Measurements from ENCODE around the gene MICALL1.
A peak's percentile ranks its signal among the peaks of the same experiment; 100 is the strongest.

The MICALL1 gene, protein sequence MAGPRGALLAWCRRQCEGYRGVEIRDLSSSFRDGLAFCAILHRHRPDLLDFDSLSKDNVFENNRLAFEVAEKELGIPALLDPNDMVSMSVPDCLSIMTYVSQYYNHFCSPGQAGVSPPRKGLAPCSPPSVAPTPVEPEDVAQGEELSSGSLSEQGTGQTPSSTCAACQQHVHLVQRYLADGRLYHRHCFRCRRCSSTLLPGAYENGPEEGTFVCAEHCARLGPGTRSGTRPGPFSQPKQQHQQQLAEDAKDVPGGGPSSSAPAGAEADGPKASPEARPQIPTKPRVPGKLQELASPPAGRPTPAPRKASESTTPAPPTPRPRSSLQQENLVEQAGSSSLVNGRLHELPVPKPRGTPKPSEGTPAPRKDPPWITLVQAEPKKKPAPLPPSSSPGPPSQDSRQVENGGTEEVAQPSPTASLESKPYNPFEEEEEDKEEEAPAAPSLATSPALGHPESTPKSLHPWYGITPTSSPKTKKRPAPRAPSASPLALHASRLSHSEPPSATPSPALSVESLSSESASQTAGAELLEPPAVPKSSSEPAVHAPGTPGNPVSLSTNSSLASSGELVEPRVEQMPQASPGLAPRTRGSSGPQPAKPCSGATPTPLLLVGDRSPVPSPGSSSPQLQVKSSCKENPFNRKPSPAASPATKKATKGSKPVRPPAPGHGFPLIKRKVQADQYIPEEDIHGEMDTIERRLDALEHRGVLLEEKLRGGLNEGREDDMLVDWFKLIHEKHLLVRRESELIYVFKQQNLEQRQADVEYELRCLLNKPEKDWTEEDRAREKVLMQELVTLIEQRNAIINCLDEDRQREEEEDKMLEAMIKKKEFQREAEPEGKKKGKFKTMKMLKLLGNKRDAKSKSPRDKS

DNA sequence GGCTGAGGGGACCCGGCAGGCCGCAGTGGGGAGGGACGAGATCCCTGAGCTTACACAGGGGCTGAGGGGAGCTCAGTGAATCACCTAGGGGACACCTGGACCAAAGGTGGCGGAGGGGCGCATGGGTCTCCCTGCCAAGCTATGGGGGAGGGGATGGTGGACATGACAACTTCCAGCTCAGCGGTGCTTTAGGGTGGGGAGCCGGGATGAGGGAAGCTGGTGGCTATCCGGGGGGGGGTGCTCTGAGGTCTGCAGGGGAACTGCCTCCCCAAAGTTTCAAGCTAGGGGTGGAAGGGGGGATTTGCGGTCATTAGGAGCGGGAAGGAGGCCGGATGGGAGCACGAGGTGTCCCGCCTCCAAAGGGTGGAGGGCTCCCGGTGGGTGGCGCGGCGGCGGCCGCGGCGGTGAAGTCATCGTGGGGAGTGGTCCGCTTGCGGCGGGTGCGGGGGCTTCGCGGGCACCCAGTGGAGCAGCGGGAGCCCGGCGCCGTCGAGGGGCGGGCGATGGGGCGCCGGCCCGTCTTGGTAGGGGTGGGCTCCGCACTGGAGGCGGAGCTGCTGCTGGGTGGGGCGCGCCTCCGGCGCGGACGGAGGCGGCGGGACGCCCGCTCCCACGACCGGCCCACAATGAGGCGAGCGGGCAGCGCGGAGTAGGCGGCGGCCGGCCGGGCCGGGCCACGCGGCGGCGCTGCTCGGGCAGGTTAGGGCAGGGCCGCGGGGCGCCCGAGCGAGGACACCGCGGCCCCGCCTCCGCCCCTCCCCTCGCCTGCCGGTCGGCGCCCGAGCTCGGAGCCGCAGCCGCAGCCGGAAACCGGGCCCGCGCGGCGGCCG is at the start of gene MICALL1:
TSS of gene MICALL1 (plus strand) at position 764 of the 830 bp plus-strand sequence. CDS start 126 bp downstream, outside the sequence.
- Mint-ChIP-seq H3K4me1 (ENCODE audit: low read depth) (peaks cover 21% of the 10 kb centered on the region), H3K36me3 (ENCODE audit: low read depth) (peaks cover 2% of the 10 kb centered on the region), H3K27me3 (ENCODE audit: low read depth) (no peaks in the 10 kb centered on the region), H3K9me3 (no peaks in the 10 kb centered on the region), H3K27ac (peak within 1 kb of the TSS; percentile 82), H3K4me3 (peak within 1 kb of the TSS; percentile 79)
- DNase-seq (ENCODE audit: low spot score): peak; percentile 75

GRCh38 chr22:37860796-37861421 is 45.2 kb upstream of the MICALL1 start:
- no peaks in the 10 kb centered on the region for H3K9me3 Mint-ChIP-seq
- H3K4me1 Mint-ChIP-seq (ENCODE audit: low read depth): peaks cover 6% of the 10 kb centered on the region
- no peak overlapping the region for H3K4me3 Mint-ChIP-seq
- peaks cover 64% of the 10 kb centered on the region for H3K36me3 Mint-ChIP-seq (ENCODE audit: low read depth)
- no peaks in the 10 kb centered on the region for H3K27me3 Mint-ChIP-seq (ENCODE audit: low read depth)
- DNase-seq (ENCODE audit: low spot score): no peak
- H3K27ac Mint-ChIP-seq: no peak overlapping the region

DNA sequence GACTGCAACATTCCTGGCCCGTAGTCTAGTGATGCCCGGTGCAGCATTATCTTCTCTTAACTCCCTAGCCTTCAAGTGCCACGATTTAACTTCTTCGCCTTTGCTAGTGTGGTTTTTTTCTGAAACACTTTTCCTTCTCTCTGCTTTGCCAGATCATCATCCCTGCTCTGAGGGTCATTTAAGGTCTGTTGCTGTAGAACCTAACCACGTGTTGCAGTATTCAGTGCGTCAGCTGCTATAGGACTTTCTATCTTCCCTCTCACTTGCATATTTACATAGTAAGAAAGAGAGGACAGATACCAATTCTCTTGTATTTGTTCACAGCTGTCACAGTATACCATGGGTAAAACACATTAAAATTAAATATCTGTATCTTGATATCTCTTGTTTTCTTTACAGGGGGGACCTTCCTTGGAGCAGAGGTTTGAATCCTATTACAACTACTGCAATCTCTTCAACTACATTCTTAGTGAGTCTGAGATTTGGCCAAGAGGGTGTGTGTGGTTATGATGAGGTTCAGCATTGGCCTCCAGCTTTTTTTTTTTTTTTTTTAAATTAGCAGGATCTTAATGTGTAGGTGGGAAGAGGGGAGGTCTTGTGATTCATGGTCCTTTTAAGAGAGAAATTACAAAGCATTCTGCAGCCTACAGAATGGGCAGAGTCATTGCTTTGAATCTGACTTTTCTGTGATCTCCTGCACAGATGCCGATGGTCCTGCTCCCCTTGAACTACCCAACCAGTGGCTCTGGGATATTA is 43.3 kb upstream of the MICALL1 start:
- H3K4me1 Mint-ChIP-seq (ENCODE audit: low read depth): peaks cover 6% of the 10 kb centered on the region
- H3K36me3 Mint-ChIP-seq (ENCODE audit: low read depth): peaks cover 60% of the 10 kb centered on the region
- H3K27me3 Mint-ChIP-seq (ENCODE audit: low read depth): no peaks in the 10 kb centered on the region
- no peak overlapping the region for H3K4me3 Mint-ChIP-seq
- H3K27ac Mint-ChIP-seq: no peak overlapping the region
- no peaks in the 10 kb centered on the region for H3K9me3 Mint-ChIP-seq
- DNase-seq (ENCODE audit: low spot score): no peak

- Mint-ChIP-seq H3K4me1 (ENCODE audit: low read depth) (peaks cover 3% of the 10 kb centered on the region), H3K4me3 (no peak overlapping the region), H3K27me3 (ENCODE audit: low read depth) (no peaks in the 10 kb centered on the region), H3K27ac (no peak overlapping the region), H3K9me3 (no peaks in the 10 kb centered on the region), H3K36me3 (ENCODE audit: low read depth) (peaks cover 60% of the 10 kb centered on the region)
- DNase-seq (ENCODE audit: low spot score): no peak
Measured at GRCh38 chr22:37865510-37865909, 40.6 kb upstream of the MICALL1 start.

- peaks cover 1% of the 10 kb centered on the region for H3K4me1 Mint-ChIP-seq (ENCODE audit: low read depth)
- DNase-seq (ENCODE audit: low spot score): no peak
- H3K27me3 Mint-ChIP-seq (ENCODE audit: low read depth): no peaks in the 10 kb centered on the region
- no peaks in the 10 kb centered on the region for H3K9me3 Mint-ChIP-seq
- peaks cover 49% of the 10 kb centered on the region for H3K36me3 Mint-ChIP-seq (ENCODE audit: low read depth)
- H3K27ac Mint-ChIP-seq: no peak overlapping the region
- no peak overlapping the region for H3K4me3 Mint-ChIP-seq
Measured at GRCh38 chr22:37870273-37870672, 35.8 kb upstream of the MICALL1 start.

DNA sequence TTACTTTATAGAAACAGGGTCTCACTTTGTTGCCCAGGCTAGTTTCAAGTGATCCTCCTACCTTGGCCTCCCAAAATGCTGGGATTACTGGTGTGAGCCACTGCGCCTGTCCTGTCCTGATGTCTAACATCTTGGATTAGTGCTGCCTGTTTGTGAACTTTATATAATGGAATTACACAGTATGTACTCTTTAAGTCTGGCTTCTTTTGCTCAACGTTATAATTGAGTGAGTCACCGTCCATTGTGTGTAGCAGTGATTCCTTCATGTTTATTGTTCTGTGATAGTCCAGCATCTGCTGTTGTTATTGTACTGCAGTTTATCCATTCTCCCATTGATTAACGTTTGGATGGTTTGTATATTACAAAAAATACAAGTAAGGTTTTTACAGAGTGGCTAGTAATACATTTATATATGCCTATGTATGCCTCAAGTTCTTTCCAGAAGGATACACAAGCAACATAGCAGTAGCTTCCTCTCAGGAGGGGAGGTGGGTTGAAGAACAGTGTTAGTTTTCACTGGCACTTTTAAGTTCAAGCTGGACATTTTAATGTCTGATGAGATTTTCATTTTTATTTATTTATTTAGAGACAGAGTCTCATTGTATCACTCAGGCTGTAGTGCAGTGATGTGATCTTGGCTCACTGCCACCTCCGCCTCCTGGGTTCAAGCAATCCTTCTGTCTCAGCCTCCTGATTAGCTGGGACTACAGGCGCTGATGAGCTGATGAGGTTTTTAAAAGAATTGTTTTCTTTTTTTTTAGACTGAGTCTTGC is 25.2 kb upstream of the MICALL1 start:
- Mint-ChIP-seq H3K27me3 (ENCODE audit: low read depth) (no peaks in the 10 kb centered on the region), H3K36me3 (ENCODE audit: low read depth) (peaks cover 52% of the 10 kb centered on the region), H3K4me1 (ENCODE audit: low read depth) (no peaks in the 10 kb centered on the region), H3K9me3 (no peaks in the 10 kb centered on the region), H3K4me3 (no peak overlapping the region), H3K27ac (no peak overlapping the region)
- no peak for DNase-seq (ENCODE audit: low spot score)

- DNase-seq (ENCODE audit: low spot score): no peak
- no peaks in the 10 kb centered on the region for H3K4me1 Mint-ChIP-seq (ENCODE audit: low read depth)
- no peaks in the 10 kb centered on the region for H3K27me3 Mint-ChIP-seq (ENCODE audit: low read depth)
- H3K9me3 Mint-ChIP-seq: no peaks in the 10 kb centered on the region
- H3K36me3 Mint-ChIP-seq (ENCODE audit: low read depth): peaks cover 45% of the 10 kb centered on the region
- no peak overlapping the region for H3K27ac Mint-ChIP-seq
- H3K4me3 Mint-ChIP-seq: no peak overlapping the region
Measured at GRCh38 chr22:37884420-37884819, 21.7 kb upstream of the MICALL1 start.

DNA sequence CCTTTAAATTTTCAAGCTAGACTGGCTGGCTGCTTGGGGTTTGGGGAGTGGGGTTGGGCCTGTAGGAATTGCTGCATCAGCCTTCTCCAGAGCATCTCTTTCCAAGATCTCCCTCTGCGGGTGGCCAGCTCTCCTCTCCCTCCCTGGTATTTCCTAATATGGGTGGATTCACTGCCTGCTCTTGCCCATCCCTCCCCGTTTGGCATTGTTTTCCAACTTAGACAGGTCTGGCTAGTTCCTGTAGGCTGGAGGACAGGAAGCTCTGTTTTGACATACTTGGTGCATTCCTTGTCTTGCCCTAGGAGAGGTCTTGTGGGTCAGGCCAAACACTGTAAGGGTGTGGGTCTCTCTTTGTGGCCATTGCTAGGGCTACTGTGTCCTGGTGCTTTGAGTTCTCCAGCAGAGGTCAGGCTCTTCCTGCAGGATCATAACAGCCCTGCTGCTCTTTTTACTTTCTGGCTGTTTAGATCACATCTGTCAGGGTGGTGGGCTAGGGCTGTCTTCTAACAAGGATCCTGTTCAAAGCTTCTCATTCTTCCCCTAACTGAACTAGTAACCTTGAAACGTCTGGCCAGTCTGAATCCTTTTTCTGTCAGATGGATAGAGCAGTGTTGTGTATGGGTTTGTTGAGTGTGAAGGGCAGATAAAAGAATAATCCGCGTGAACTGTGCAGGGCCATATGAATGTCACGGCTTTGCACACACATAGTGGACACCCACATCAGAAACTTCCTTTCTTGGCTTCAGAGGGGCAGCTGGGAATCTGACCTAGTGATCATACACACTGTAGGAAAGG is 18.3 kb upstream of the MICALL1 start:
- Mint-ChIP-seq H3K4me3 (no peak overlapping the region), H3K27ac (peak overlapping the region; percentile 29), H3K9me3 (no peaks in the 10 kb centered on the region), H3K27me3 (ENCODE audit: low read depth) (no peaks in the 10 kb centered on the region), H3K4me1 (ENCODE audit: low read depth) (no peaks in the 10 kb centered on the region), H3K36me3 (ENCODE audit: low read depth) (peaks cover 40% of the 10 kb centered on the region)
- no peak for DNase-seq (ENCODE audit: low spot score)

GRCh38 chr22:37891926-37892325 is 14.2 kb upstream of the MICALL1 start:
- no peak for DNase-seq (ENCODE audit: low spot score)
- no peak overlapping the region for H3K4me3 Mint-ChIP-seq
- peaks cover 18% of the 10 kb centered on the region for H3K4me1 Mint-ChIP-seq (ENCODE audit: low read depth)
- no peaks in the 10 kb centered on the region for H3K9me3 Mint-ChIP-seq
- no peaks in the 10 kb centered on the region for H3K27me3 Mint-ChIP-seq (ENCODE audit: low read depth)
- no peak overlapping the region for H3K27ac Mint-ChIP-seq
- H3K36me3 Mint-ChIP-seq (ENCODE audit: low read depth): peaks cover 30% of the 10 kb centered on the region

GRCh38 chr22:37892566-37893335 is 13.3 kb upstream of the MICALL1 start:
- Mint-ChIP-seq H3K36me3 (ENCODE audit: low read depth) (peaks cover 26% of the 10 kb centered on the region), H3K4me3 (no peak overlapping the region), H3K27ac (no peak overlapping the region), H3K4me1 (ENCODE audit: low read depth) (peaks cover 20% of the 10 kb centered on the region), H3K9me3 (no peaks in the 10 kb centered on the region), H3K27me3 (ENCODE audit: low read depth) (no peaks in the 10 kb centered on the region)
- no peak for DNase-seq (ENCODE audit: low spot score)

GRCh38 chr22:37893583-37893983 is 12.5 kb upstream of the MICALL1 start:
- no peaks in the 10 kb centered on the region for H3K9me3 Mint-ChIP-seq
- no peaks in the 10 kb centered on the region for H3K27me3 Mint-ChIP-seq (ENCODE audit: low read depth)
- DNase-seq (ENCODE audit: low spot score): no peak
- H3K4me1 Mint-ChIP-seq (ENCODE audit: low read depth): peaks cover 22% of the 10 kb centered on the region
- peaks cover 17% of the 10 kb centered on the region for H3K36me3 Mint-ChIP-seq (ENCODE audit: low read depth)
- H3K27ac Mint-ChIP-seq: peak overlapping the region; percentile 86
- no peak overlapping the region for H3K4me3 Mint-ChIP-seq

All from T-helper 2 cell treated with Interferon-gamma antibody and Interleukin-4, amounts not matched to agents 5 μg/mL and 100 μg/mL, for 36 hours (primary cell).